KOPT-K1 (cell line): Measurements from ENCODE around the gene MEGF6.

Experiments
- H3K27ac ChIP-seq: fragments of 200-600 bp; sonication (generic); 2 replicates; pipeline ENCODE4 v1.5.1; 2016; ENCODE audit warnings: antibody characterized with exemption, mild to moderate bottlenecking, low read depth, low read length; ENCODE audit not compliant: poor library complexity, severe bottlenecking
- H3K36me3 ChIP-seq: fragments of 200-600 bp; sonication (generic); 2 replicates; pipeline ENCODE4 v1.5.1; 2017; ENCODE audit warnings: antibody characterized with exemption, mild to moderate bottlenecking, low read length, moderate library complexity; ENCODE audit not compliant: insufficient read depth
- H3K9me3 ChIP-seq: fragments of 200-600 bp; sonication (generic); 2 replicates; pipeline ENCODE4 v1.5.1; 2017; ENCODE audit warnings: antibody characterized with exemption, low read length, mild to moderate bottlenecking; ENCODE audit not compliant: insufficient read depth, poor library complexity, severe bottlenecking

MEGF6 gene

GRCh38 chr1:3463013-3463385 lies 148.3 kb downstream of the MEGF6 start:
- H3K27ac ChIP-seq, result no peak overlapping the region
- no peaks in the 10 kb centered on the region for H3K9me3 ChIP-seq
- no peaks in the 10 kb centered on the region for H3K36me3 ChIP-seq

DNA sequence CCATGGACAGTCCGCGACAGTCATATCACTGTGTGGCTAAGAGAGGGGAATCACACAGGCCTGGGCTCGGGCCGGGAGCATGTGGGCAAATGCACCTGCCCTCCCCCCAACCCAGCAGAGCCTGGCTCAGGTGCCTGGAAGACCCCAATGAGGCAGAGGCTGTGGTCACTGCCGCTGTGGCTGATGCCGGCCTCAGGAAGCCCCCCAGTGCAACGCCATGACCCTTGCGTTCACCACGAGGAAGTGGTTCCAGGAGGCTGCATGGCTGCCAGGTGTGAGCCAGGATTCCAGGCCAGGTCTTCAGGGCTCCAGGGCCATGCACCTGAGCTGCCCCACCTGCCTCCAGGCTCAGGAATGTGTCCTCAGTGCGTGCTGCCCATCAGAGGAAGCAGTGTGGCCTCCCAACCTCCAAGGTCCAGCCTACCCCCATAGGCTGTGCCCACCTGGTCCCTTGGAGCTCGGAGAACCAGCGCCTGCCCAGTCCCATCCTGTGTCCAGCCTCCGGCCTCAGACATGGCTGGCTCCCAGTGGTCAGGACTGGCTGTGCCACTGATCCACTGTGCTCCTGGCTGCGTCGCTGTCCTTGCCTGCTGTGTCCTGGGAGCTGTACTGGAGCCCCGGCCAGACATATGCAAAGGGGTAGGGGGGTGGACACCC lies 148.8 kb downstream of the MEGF6 start:
- no peak overlapping the region for H3K27ac ChIP-seq
- H3K9me3 ChIP-seq, result no peaks in the 10 kb centered on the region
- H3K36me3 ChIP-seq, result no peaks in the 10 kb centered on the region

GRCh38 chr1:3461934-3462275 lies 149.4 kb downstream of the MEGF6 start:
- H3K9me3 ChIP-seq, result no peaks in the 10 kb centered on the region
- no peak overlapping the region for H3K27ac ChIP-seq
- no peaks in the 10 kb centered on the region for H3K36me3 ChIP-seq

GRCh38 chr1:3461238-3461933 lies 149.9 kb downstream of the MEGF6 start:
- H3K36me3 ChIP-seq, result no peaks in the 10 kb centered on the region
- no peak overlapping the region for H3K27ac ChIP-seq
- no peaks in the 10 kb centered on the region for H3K9me3 ChIP-seq

DNA sequence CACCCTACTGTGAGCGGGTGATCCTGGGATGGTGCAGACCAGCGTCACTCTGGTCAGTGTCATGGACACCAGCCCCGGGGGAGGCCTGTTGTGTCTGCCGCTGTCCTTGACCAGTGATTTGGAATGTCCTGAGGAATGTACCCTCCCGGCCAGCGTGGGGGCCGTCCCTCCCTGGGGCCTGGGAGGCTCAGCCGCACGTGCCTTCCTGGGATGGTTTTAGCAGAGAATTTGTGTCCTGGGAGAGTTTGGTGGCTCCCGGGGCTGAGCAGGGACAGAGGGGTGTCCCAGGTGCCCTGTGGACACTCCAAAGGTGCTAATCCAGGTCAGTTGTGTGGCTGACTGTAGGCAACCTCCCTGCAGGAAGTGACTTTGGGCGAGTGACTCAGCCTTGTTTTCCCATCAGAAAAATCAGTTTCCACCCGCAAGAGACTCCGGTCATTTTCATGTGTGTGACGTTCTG lies 150.6 kb downstream of the MEGF6 start:
- Histone ChIP-seq H3K9me3 (no peaks in the 10 kb centered on the region), H3K27ac (no peak overlapping the region), H3K36me3 (no peaks in the 10 kb centered on the region)

DNA sequence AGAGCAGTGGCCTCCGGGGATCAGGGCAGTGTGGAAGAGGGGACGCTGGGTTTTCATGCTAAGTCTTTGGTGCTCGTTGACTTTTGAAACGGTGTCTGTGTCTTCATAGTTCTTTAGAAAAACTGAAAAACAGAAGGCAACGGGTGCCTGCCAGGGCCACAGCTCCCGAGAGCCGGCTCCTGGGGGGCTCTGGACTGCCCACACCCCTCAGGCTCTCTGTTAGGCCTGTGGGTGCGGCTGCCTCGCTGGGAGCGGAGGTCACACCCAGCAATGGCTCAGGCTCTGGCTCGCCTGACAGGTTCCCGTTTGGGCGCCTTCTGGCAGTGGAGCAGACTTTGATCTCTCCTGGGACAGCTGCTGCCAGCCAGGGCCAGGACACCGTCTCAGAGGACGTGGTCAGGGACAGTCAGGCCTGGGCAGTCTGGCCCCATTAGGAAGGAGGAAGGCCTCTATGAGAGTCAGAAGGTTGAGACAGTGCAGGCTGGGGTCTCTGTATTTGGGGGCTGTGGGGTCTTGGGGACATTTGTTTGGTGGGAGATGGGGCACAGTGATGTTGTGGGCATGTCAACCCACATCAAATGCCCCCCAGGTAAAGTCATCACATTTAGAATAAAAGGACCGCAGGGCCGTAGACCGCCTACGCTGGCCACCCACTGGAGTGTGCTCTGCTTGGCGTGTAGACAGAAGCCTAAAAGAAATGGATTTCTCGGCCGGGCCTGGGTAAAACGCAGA lies 151.2 kb downstream of the MEGF6 start:
- Histone ChIP-seq H3K9me3 (no peaks in the 10 kb centered on the region), H3K27ac (no peak overlapping the region), H3K36me3 (no peaks in the 10 kb centered on the region)

DNA sequence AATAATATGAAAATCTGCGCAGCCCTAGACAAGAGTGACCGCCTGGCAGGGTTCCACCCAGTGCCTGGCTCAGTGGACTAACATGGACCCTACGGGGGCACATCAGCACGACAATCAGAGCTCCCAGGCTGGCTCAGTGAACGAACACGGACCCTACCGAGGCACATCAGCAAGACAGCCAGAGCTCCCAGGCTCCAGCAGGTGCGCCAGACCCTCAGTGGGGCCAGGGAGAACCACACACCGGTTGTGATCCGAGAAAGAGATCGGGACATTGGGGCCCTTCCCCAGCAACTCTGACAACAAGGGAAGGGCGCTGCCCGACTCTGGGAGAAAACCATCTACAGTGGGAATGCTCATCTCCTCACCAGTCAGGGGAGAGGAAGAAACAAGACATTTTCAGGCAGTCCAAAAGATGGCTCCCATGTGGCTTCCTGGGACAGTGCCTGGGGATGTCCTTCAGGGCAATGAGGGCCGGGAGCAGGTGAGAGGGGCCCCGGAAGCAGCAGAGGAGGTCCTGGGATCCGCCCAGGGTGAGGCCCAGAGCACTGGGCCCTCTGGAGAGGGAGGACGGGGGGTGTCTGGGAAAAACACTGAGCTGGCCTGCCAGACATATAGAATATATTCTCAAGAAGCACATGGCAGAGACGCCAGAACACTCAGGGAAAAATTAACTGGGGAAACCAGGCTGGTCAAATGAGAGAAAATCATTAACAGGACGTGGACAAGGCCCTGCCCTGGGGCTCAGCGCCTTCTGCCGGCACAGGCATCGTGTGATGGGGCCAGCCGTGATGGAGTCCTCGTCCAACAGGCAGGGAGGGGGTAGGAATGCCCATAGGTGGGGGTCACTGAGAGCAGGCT lies 152.0 kb downstream of the MEGF6 start:
- H3K27ac ChIP-seq, result no peak overlapping the region
- H3K36me3 ChIP-seq, result no peaks in the 10 kb centered on the region
- H3K9me3 ChIP-seq, result no peaks in the 10 kb centered on the region

DNA sequence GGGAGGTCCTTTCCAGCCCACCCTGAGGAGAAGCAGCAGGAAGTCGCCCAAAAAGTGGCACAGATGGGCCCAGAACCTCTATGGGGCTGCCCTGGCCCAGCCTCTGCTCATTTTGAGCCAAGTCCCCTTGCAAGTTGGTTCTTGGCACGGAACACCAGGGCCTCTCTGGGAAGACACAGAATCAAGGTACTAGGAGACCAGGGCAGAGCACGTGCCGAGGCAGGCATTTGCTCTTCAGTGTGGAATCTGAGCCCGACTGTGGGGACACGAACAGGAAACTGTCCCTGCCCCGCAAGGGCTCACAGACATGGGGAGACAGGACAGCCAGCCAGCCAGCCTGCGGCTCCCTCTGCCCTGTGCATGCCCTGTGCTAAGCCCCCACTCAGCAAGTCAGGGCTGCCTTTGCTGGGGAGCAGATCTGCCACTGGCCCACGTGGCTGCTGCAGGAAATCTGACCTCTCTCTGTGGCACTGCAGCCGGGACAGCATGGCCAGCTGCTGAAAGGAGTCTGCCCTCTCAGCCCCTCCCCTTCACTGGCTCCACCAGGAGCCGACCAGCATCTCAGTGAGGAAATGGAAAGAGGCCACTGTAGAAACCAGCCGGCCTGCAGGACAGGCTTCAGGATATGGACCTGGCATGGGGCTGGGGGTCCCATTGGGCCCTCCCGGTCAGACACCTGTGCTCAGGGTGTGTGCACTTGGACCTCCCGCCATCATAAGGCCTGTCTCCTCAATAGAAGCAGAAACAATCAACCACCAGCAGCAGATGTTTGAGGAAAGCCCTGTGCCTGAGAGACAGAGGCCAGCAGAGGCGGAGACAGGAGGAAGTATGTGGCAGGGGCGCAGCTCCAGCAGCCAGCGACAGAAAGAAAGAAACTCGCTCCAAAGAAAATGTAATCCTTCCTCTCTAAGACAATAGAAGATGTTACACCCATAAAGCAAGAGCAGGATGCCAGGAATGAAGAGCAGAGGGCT lies 153.1 kb downstream of the MEGF6 start:
- Histone ChIP-seq H3K9me3 (no peaks in the 10 kb centered on the region), H3K27ac (no peak overlapping the region), H3K36me3 (no peaks in the 10 kb centered on the region)

GRCh38 chr1:3456964-3457909 lies 154.1 kb downstream of the MEGF6 start:
- Histone ChIP-seq H3K36me3 (no peaks in the 10 kb centered on the region), H3K9me3 (no peaks in the 10 kb centered on the region), H3K27ac (no peak overlapping the region)

DNA sequence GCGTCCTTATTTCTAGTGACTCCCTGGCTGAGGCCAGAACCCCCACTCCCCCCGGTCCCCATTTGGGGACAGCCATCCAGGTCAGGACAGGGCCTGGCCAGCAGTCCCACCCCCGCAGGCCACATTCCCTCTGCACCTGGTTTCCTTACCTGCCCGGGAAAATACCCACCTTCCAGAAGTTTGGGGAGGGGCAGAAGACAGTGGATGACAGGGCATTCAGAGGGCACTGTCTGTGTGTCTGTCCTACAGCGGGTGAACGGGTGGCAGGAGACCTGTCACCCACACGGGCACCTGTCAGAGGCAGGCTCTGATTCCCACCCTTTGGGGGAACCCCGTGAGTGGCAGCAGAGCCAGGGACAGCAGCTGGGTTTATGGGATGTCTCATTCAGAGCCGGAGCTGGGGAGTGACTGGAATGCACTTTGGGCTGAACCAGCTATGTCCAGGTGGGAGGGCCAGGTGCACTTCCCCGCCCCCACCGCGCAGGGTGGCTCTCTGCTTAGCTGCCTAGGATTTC lies 154.8 kb downstream of the MEGF6 start:
- Histone ChIP-seq H3K36me3 (no peaks in the 10 kb centered on the region), H3K27ac (no peak overlapping the region), H3K9me3 (no peaks in the 10 kb centered on the region)

DNA sequence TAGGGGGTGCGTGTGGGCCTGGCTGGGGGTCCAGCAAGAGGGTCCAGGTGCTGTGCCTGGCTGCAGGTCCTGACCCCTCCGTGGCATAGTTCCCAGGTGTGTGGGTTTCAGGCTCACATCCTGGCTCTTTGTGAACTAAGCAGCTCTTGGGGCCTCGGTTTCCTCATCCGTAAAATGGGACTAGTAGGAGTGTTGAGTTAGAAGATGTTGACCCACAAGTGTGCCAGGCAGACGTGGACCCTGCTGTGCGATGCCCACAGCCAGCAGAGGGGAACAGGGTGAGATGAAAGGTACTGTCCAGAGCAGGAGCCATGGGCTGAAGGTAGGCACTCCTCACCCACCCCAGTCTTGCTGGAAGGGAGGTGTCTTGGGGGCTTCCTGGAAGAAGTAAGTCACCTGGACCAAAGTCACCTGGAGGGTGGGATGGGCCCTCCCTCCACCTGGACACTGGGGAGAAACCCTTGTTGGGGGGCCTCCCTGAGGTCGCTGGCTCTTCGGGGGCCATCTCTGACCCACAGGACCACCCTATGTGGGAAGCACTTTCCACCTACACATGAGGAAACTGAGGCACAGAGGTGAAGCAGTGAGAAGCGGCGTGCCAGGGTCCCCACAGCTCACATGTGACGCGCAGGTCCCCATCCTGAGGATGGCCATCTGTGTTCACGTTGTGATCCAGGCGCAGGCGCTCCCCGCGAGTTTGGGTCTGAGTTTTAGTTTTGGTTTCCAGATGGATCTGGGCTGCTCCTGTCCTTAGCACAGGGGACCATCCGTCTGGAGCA lies 155.4 kb downstream of the MEGF6 start:
- H3K27ac ChIP-seq, result no peak overlapping the region
- no peaks in the 10 kb centered on the region for H3K36me3 ChIP-seq

DNA sequence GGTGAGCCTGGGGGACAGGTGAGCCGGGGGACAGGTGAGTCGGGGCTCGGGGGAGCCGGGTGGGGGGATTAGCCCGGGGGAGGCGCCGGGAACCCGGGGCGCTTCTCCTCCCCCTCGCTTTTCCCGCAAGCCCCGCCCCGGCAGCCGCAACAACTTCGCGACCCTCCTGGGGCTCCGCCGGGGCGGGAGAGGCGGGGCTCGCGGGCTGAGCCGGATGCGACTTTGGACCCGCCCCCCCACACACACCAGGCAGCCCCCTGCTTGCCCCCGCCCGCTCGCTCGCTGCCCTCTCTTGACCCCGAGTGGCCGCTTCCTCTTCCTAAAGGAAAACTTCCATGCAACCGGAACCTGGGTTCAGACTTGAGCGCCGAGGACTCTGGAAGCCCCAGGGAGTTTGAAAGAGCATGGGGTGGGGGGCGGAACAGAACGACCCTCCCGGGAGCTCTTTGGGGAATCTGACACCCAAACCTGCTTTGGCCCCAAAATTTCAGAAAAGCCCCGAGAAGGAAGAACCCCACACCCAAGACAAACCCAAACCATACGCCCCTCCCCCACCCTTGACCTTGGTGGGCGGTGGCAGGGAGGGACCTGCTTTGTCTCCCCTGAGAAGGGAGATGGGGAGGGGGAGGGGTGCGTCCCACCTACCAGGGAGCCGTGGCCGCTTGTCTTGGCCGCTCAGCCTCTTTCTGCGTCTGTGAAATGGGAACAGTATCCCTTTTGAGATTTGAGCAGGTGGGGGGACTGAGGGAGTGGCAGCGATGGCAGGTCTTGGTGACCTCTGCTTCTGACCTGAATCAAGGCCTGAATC lies 156.3 kb downstream of the MEGF6 start:
- no peak overlapping the region for H3K27ac ChIP-seq
- no peaks in the 10 kb centered on the region for H3K36me3 ChIP-seq

More for the DNA sequence above, 155.4 kb downstream of the MEGF6 start:
- H3K9me3 ChIP-seq, result no peaks in the 10 kb centered on the region

More for the DNA sequence above, 156.3 kb downstream of the MEGF6 start:
- no peaks in the 10 kb centered on the region for H3K9me3 ChIP-seq
